Endothelial cell of umbilical vein (primary cell): ENCODE data around the gene ARHGAP22. TPM values are rescaled to one million over a fixed set of nuclear protein-coding genes. Genes with fewer than 3 reads are reported as not detected.

ENCODE experiments used
- BruUV-seq: library from RNA; stranded (reverse); fragments of 400-500 nt; replicated peaks from 2 replicates; lab custom pipeline; 2021; lab: Mats Ljungman, UMichigan
- CTCF ChIA-PET: fragments of 300-600, 350-600 bp; sonication (Branson Sonifier 250); formaldehyde crosslinking; loops from one replicate; lab custom pipeline; 2021; ENCODE audit warnings: antibody characterized with exemption, inconsistent platforms; lab: Charles Lee
- POLR2A ChIA-PET: fragments of 300-600, 350-600 bp; sonication (Branson Sonifier 250); formaldehyde crosslinking; loops from one replicate; lab custom pipeline; 2021; ENCODE audit warnings: antibody characterized with exemption, inconsistent platforms; lab: Charles Lee
- DNase-seq: peaks from one replicate; pipeline ENCODE4 v3.0.0-alpha.2; 2011; ENCODE audit warnings: low read depth, low spot score
- FAIRE-seq: peaks from 2 replicates; lab custom pipeline; 2011; peaks lifted over from hg19 to GRCh38; lab: Jason Lieb, UNC
- H2AFZ ChIP-seq: 2 replicates; pipeline ENCODE4 v1.6.0; 2012; ENCODE audit warnings: low read depth, low read length, control low read depth, inconsistent platforms
- H3K27ac ChIP-seq: 2 replicates; pipeline ENCODE4 v1.5.1; 2011; ENCODE audit warnings: low read depth, mild to moderate bottlenecking, control low read depth, low read length, moderate library complexity; ENCODE audit not compliant: insufficient read depth
- H3K27me3 ChIP-seq, 2 experiments: 2 replicates each; pipeline versions ENCODE4 v1.6.0 to v1.6.1; 2011; ENCODE audit warnings: low read length in 2 of 2, mixed read lengths in 1 of 2; ENCODE audit not compliant: control insufficient read depth in 2 of 2, insufficient read depth in 2 of 2
- H3K36me3 ChIP-seq, 2 experiments: 2 replicates in 1 of 2; 3 replicates in 1 of 2; pipeline ENCODE4 v1.5.1; 2011; ENCODE audit warnings: low read length in 2 of 2, mild to moderate bottlenecking in 1 of 2, moderate library complexity in 1 of 2; ENCODE audit not compliant: control insufficient read depth in 2 of 2, insufficient read depth in 2 of 2; ENCODE audit errors: extremely low read depth in 1 of 2
- H3K4me1 ChIP-seq: 3 replicates; pipeline ENCODE4 v1.5.1; 2011; ENCODE audit warnings: mild to moderate bottlenecking, low read length; ENCODE audit not compliant: control insufficient read depth, insufficient read depth; ENCODE audit errors: extremely low read depth
- H3K4me2 ChIP-seq: 2 replicates; pipeline ENCODE4 v1.6.1; 2011; ENCODE audit warnings: low read length, control low read depth, mixed read lengths; ENCODE audit not compliant: insufficient read depth
- H3K4me3 ChIP-seq, 3 experiments: fragments of 200-600 bp in 1 of 3; sonication (generic), shearing (Covaris generic) in 1 of 3; replicated peaks in 1 of 3; 2 replicates each; pipeline ENCODE4 v1.5.1; 2011 to 2016; ENCODE audit warnings: control low read depth in 3 of 3, low read length in 3 of 3, mild to moderate bottlenecking in 2 of 3, inconsistent platforms in 1 of 3, low read depth in 1 of 3, moderate library complexity in 1 of 3; ENCODE audit not compliant: insufficient read depth in 1 of 3
- H3K79me2 ChIP-seq: 2 replicates; pipeline ENCODE4 v1.6.0; 2012; ENCODE audit warnings: low read length, inconsistent platforms; ENCODE audit not compliant: control insufficient read depth, insufficient read depth
- H3K9ac ChIP-seq: replicated peaks from 2 replicates; pipeline ENCODE3; 2011; ENCODE audit warnings: low read length, control low read depth; ENCODE audit not compliant: insufficient read depth; ENCODE audit errors: extremely low read depth
- H3K9me1 ChIP-seq: replicated peaks from 3 replicates; pipeline ENCODE4 v1.6.0; 2011; ENCODE audit warnings: mild to moderate bottlenecking, low read length; ENCODE audit not compliant: control insufficient read depth, insufficient read depth; ENCODE audit errors: extremely low read depth
- H3K9me3 ChIP-seq: replicated peaks from 2 replicates; pipeline ENCODE4 v1.5.1; 2012; ENCODE audit warnings: low read length, inconsistent platforms; ENCODE audit not compliant: control insufficient read depth, insufficient read depth
- H4K20me1 ChIP-seq: replicated peaks from 2 replicates; pipeline ENCODE3; 2011; ENCODE audit warnings: mild to moderate bottlenecking, low read length; ENCODE audit not compliant: control insufficient read depth, insufficient read depth; ENCODE audit errors: extremely low read depth
- CTCF ChIP-seq, 2 donors: IDR thresholded peaks; 1 replicate in 1 of 2; 2 replicates in 1 of 2; pipeline ENCODE4 v1.5.1; 2011; ENCODE audit warnings: low read length in 2 of 2, mild to moderate bottlenecking in 2 of 2, moderate library complexity in 2 of 2, control low read depth in 1 of 2, inconsistent platforms in 1 of 2, low read depth in 1 of 2; ENCODE audit not compliant: insufficient read depth in 1 of 2; ENCODE audit errors: extremely low read depth in 1 of 2
- EZH2 ChIP-seq: IDR thresholded peaks from 2 replicates; pipeline ENCODE4 v1.6.1; 2012; ENCODE audit warnings: borderline replicate concordance, low read depth, mild to moderate bottlenecking, moderate library complexity, low read length, inconsistent platforms; ENCODE audit not compliant: severe bottlenecking
- FOS ChIP-seq: IDR thresholded peaks from 2 replicates; pipeline ENCODE4 v1.6.1; 2011; ENCODE audit warnings: mild to moderate bottlenecking, low read length, moderate library complexity, borderline replicate concordance; ENCODE audit not compliant: insufficient read depth
- GATA2 ChIP-seq: IDR thresholded peaks from 2 replicates; pipeline ENCODE4 v1.7.0; 2011; ENCODE audit warnings: low read depth, mild to moderate bottlenecking, moderate library complexity, mixed read lengths, low read length; ENCODE audit not compliant: insufficient read length, insufficient read depth
- JUN ChIP-seq: IDR thresholded peaks from 2 replicates; pipeline ENCODE4 v1.6.1; 2011; ENCODE audit warnings: borderline replicate concordance, low read depth; ENCODE audit not compliant: insufficient read length, insufficient read depth
- MAX ChIP-seq: IDR thresholded peaks from 2 replicates; pipeline ENCODE4 v1.6.1; 2011; ENCODE audit not compliant: insufficient read depth, insufficient read length
- MYC ChIP-seq: IDR thresholded peaks from one replicate; pipeline ENCODE4 v1.6.1; 2011; ENCODE audit warnings: mild to moderate bottlenecking, low read depth, low read length
- POLR2A ChIP-seq: IDR thresholded peaks from 2 replicates; pipeline ENCODE4 v1.6.1; 2012; ENCODE audit warnings: low read depth, mild to moderate bottlenecking, control low read depth, low read length
- POLR2AphosphoS5 ChIP-seq: IDR thresholded peaks from 2 replicates; pipeline ENCODE4 v1.6.1; 2012; ENCODE audit warnings: low read depth, mild to moderate bottlenecking, control low read depth, low read length, moderate library complexity; ENCODE audit not compliant: insufficient read depth
- dilution Hi-C: fragments of 300-500 bp; cut with MboI; formaldehyde crosslinking; loops from one replicate; pipeline ENCODE4 v1.15.0; 2019; ENCODE audit warnings: low sequenced_read_pairs; ENCODE audit not compliant: extremely low pct_ligation_motif_present
- intact Hi-C: fragments of 100-400 bp; cut with micrococcal nuclease; formaldehyde crosslinking; loops from one replicate; pipeline ENCODE4 v1.10.0; 2022
- polyA plus RNA-seq, 4 experiments: library from polyadenylated mRNA; depleted of rRNA in 3 of 4; stranded (reverse) in 3 of 4; unstranded in 1 of 4; fragments of >200 nt; gene quantifications; 2 replicates each; pipeline versions ENCODE4 v1.2.1 to v1.2.3, GENCODE V29; 2011 to 2012; ENCODE audit warnings: missing spikeins in 1 of 4
- total RNA-seq: library from RNA; stranded (reverse); gene quantifications from 2 replicates; pipeline ENCODE4 v1.2.3, GENCODE V29; 2021

Gene ARHGAP22
- total and polyA plus RNA-seq, 2 donors (not counting 3 experiments of a cell fraction or from before 2014, with no cell fraction given): 8.6 to 50.3 TPM

- dilution Hi-C loops: no loop called here
- Histone ChIP-seq H3K4me3 (no peak overlapping the region), H3K4me2 (no peak overlapping the region), H3K27me3 (no peaks in the 10 kb centered on the region), H4K20me1 (no peaks in the 10 kb centered on the region), H3K79me2 (peaks cover 35% of the 10 kb centered on the region), H3K4me1 (peaks cover 29% of the 10 kb centered on the region), H2AFZ (no peak overlapping the region), H3K9me1 (no peaks in the 10 kb centered on the region), H3K27ac (no peak overlapping the region), H3K9ac (no peak overlapping the region), H3K9me3 (no peaks in the 10 kb centered on the region), H3K36me3 (no peaks in the 10 kb centered on the region)
- intact Hi-C loops: no loop called here
- TF ChIP-seq JUN (no peak), FOS (no peak), EZH2 (no peak), MYC (no peak), POLR2AphosphoS5 (no peak), GATA2 (no peak), POLR2A (no peak), CTCF (IDR thresholded peaks at IDR 0.05; ENCODE audit: extremely low read depth in 1 of 2, insufficient read depth in 1 of 2, low read depth in 1 of 2, low read length in 2 of 2) (no peak), MAX (no peak)
- ChIA-PET POLR2A (no interaction called here), CTCF (interaction anchor here (1.0 kb wide), 1 partner anchor 162 kb away, joined by 3 read pairs; no protein-coding TSS in a partner anchor)
- FAIRE-seq (no peak), DNase-seq (no peak)
- no TSS peak for BruUV-seq
Observed at GRCh38 chr10:48529331-48529730, 75.5 kb downstream of the ARHGAP22 start.
